HG02885 (cell line): ENCODE data around the gene ZBTB24.

ENCODE experiments used
- ATAC-seq: cut with Tn5 transposase; IDR thresholded peaks from one replicate; pipeline ENCODE4 v1.9.1; 2021; ENCODE audit warnings: mild to moderate bottlenecking; ENCODE audit not compliant: unreplicated experiment, poor library complexity

Gene ZBTB24

GRCh38 chr6:109453594-109454495, 29.2 kb downstream of the ZBTB24 start:
- ATAC-seq = no peak

- no peak for ATAC-seq
These were observed 29.9 kb downstream of the ZBTB24 start for GRCh38 chr6:109453156-109453555.

- ATAC-seq = no peak
These were observed 30.8 kb downstream of the ZBTB24 start for GRCh38 chr6:109452181-109452580.

- ATAC-seq = no peak
These were observed 31.6 kb downstream of the ZBTB24 start for GRCh38 chr6:109451376-109451775.

- no peak for ATAC-seq
These were observed 32.2 kb downstream of the ZBTB24 start for GRCh38 chr6:109450801-109451200.

GRCh38 chr6:109449795-109450673, 33.0 kb downstream of the ZBTB24 start:
- no peak for ATAC-seq

GRCh38 chr6:109449064-109449794, 33.8 kb downstream of the ZBTB24 start:
- no peak for ATAC-seq

- ATAC-seq = no peak
These were observed 34.4 kb downstream of the ZBTB24 start for GRCh38 chr6:109448615-109449014.

- ATAC-seq = no peak
These were observed 35.0 kb downstream of the ZBTB24 start for GRCh38 chr6:109447878-109448555.

GRCh38 chr6:109447087-109447486, 35.9 kb downstream of the ZBTB24 start:
- ATAC-seq = no peak

- ATAC-seq = no peak
These were observed 36.5 kb downstream of the ZBTB24 start for GRCh38 chr6:109446541-109446940.

GRCh38 chr6:109446072-109446471, 36.9 kb downstream of the ZBTB24 start:
- no peak for ATAC-seq

- ATAC-seq = no peak
These were observed 37.6 kb downstream of the ZBTB24 start for GRCh38 chr6:109445382-109445781.

- ATAC-seq = no peak
These were observed 39.5 kb downstream of the ZBTB24 start for GRCh38 chr6:109443425-109443950.

GRCh38 chr6:109442393-109442924, 40.6 kb downstream of the ZBTB24 start:
- no peak for ATAC-seq

- ATAC-seq = peak; percentile 12
These were observed 41.8 kb downstream of the ZBTB24 start for GRCh38 chr6:109441069-109441816.

- ATAC-seq = peak; percentile 95
These were observed 42.5 kb downstream of the ZBTB24 start, which contains the start of the genes PPIL6 and SMPD2 for GRCh38 chr6:109440331-109441068. PPIL6 (minus strand) TSS chr6:109440628; CDS start chr6:109440590, 38 bp downstream. SMPD2 (plus strand) TSS chr6:109440724; CDS start chr6:109441122, 398 bp downstream.

- ATAC-seq = no peak
These were observed 47.0 kb downstream of the ZBTB24 start for GRCh38 chr6:109436041-109436440.
